ENCODE data around the gene PIGU. TPM values are rescaled to one million over a fixed set of nuclear protein-coding genes. Genes with fewer than 3 reads are reported as not detected.
A peak's percentile ranks its signal among the peaks of the same experiment; 100 is the strongest.

PIGU gene
- total and polyA plus RNA-seq, 2 donors (not counting 1 experiment from before 2014, with no cell fraction given): 6.4 to 42.6 TPM

DNA sequence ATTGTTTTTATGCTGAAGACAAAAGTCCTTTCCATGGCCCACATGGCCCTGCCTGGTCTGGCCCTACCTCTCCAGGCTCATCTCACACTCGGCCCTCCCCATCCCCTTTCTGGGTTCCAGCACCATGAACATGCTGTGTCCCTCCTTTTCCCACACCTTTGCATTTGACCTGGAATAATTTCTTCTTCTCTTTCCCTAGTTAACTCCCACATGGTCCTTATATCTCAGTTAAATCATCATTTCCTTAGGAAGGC is 38.9 kb downstream of the PIGU start:
- H3K27ac ChIP-seq (ENCODE audit: insufficient read depth, low read length): peak overlapping the region; percentile 31
- no peak overlapping the region for H3K4me2 ChIP-seq (ENCODE audit: extremely low read depth, insufficient read depth, low read length)
- H3K4me3 ChIP-seq (replicated peaks in 1 of 4; ENCODE audit: control extremely low read depth in 1 of 4, insufficient read depth in 1 of 4, low read depth in 3 of 4, low read length in 4 of 4): no peak overlapping the region
- no peak for TF ChIP-seq EZH2 (IDR thresholded peaks at IDR 0.05; ENCODE audit: low read length, missing control alignments)
- TF ChIP-seq, protein P1, sequence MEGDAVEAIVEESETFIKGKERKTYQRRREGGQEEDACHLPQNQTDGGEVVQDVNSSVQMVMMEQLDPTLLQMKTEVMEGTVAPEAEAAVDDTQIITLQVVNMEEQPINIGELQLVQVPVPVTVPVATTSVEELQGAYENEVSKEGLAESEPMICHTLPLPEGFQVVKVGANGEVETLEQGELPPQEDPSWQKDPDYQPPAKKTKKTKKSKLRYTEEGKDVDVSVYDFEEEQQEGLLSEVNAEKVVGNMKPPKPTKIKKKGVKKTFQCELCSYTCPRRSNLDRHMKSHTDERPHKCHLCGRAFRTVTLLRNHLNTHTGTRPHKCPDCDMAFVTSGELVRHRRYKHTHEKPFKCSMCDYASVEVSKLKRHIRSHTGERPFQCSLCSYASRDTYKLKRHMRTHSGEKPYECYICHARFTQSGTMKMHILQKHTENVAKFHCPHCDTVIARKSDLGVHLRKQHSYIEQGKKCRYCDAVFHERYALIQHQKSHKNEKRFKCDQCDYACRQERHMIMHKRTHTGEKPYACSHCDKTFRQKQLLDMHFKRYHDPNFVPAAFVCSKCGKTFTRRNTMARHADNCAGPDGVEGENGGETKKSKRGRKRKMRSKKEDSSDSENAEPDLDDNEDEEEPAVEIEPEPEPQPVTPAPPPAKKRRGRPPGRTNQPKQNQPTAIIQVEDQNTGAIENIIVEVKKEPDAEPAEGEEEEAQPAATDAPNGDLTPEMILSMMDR (conservative IDR thresholded peaks at IDR 0.05 in 1 of 2, IDR thresholded peaks at IDR 0.05 in 1 of 2; ENCODE audit: low read depth in 1 of 2, low read length in 2 of 2): no peak
- no peak for DNase-seq (ENCODE audit: low read depth in 2 of 2)
- no peaks in the 10 kb centered on the region for H3K27me3 ChIP-seq (ENCODE audit: control insufficient read depth, insufficient read depth, low read length)
- no peaks in the 10 kb centered on the region for H3K36me3 ChIP-seq (ENCODE audit: control insufficient read depth, insufficient read depth, low read length)
- H3K4me1 ChIP-seq (ENCODE audit: control insufficient read depth, extremely low read depth, insufficient read depth, low read length): peaks cover 4% of the 10 kb centered on the region
- H4K20me1 ChIP-seq (ENCODE audit: control insufficient read depth, extremely low read depth, insufficient read depth, low read length): no peaks in the 10 kb centered on the region
- no peak overlapping the region for H2AFZ ChIP-seq (ENCODE audit: low read length)
- H3K79me2 ChIP-seq (ENCODE audit: control insufficient read depth, insufficient read depth, low read length): no peaks in the 10 kb centered on the region
- H3K9ac ChIP-seq (ENCODE audit: insufficient read depth, low read length): no peak overlapping the region
- H3K9me3 ChIP-seq (ENCODE audit: control insufficient read depth, insufficient read depth, low read depth, low read length): no peaks in the 10 kb centered on the region

DNA sequence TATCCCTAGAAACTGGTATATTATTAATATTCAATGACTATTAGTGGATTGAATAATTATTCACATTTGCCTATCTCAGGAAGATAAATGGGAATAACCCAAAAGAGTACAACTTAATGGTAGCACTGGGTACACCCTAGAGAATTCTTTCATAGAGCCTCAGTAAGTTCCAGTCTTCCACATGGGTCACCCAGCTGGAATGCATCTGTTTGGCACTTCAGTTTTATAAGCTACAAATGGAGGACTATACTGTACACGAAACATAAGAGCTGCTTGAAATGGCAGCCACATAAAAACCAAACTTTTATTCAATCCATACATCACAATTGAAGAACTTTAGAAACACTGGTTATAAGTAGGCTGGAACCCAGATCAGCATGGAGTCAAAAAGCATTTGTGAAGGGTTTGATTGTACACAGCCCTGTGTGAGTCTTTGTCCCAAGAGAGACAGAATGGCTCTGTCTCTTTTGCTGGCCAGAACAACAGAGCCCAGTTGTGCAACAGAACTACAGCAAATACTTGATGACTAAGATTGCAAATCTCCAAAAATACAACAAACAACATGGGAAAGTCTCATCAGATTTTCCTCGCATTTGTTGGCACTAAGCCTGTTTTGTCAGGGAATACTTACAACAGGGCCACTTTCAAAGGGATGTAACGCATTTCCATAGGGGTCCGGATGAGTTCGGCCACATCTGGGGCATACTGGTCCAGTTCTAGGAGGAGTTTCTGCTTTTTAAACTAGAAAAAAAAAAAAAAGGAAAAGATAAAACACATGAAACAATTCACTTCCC is 39.5 kb downstream of the PIGU start:
- Histone ChIP-seq H3K4me1 (ENCODE audit: control insufficient read depth, extremely low read depth, insufficient read depth, low read length) (peaks cover 4% of the 10 kb centered on the region), H3K79me2 (ENCODE audit: control insufficient read depth, insufficient read depth, low read length) (no peaks in the 10 kb centered on the region), H3K4me3 (replicated peaks in 1 of 4; ENCODE audit: control extremely low read depth in 1 of 4, insufficient read depth in 1 of 4, low read depth in 3 of 4, low read length in 4 of 4) (no peak overlapping the region), H3K27me3 (ENCODE audit: control insufficient read depth, insufficient read depth, low read length) (no peaks in the 10 kb centered on the region), H3K9me3 (ENCODE audit: control insufficient read depth, insufficient read depth, low read depth, low read length) (no peaks in the 10 kb centered on the region), H4K20me1 (ENCODE audit: control insufficient read depth, extremely low read depth, insufficient read depth, low read length) (no peaks in the 10 kb centered on the region), H3K36me3 (ENCODE audit: control insufficient read depth, insufficient read depth, low read length) (no peaks in the 10 kb centered on the region), H3K9ac (ENCODE audit: insufficient read depth, low read length) (no peak overlapping the region), H2AFZ (ENCODE audit: low read length) (no peak overlapping the region), H3K27ac (ENCODE audit: insufficient read depth, low read length) (peak overlapping the region; percentile 31), H3K4me2 (ENCODE audit: extremely low read depth, insufficient read depth, low read length) (no peak overlapping the region)
- peak; percentile 23 to 82 for DNase-seq (ENCODE audit: low read depth in 2 of 2)
- TF ChIP-seq, protein P1 (conservative IDR thresholded peaks at IDR 0.05 in 1 of 2, IDR thresholded peaks at IDR 0.05 in 1 of 2; ENCODE audit: low read depth in 1 of 2, low read length in 2 of 2): no peak
- TF ChIP-seq EZH2 (IDR thresholded peaks at IDR 0.05; ENCODE audit: low read length, missing control alignments): no peak

DNA sequence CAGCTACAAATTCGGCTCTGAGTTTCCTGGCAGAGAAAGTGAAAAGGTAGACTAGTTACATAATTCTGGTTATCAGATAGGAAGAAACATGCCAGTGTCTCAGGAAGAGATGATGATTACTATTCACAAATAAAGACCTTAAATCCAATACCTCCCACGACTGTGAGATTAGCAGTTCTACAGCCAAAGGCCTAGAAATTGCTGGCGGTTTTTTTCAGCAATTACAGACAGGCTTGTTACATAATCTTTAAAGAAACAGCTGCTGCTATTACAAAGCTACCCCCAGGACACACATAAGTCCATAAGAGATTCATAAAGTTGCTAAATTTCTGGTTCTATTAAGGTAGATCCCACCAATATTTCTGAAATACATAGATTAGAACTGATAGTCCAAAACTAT is 40.2 kb downstream of the PIGU start:
- no peaks in the 10 kb centered on the region for H3K9me3 ChIP-seq (ENCODE audit: control insufficient read depth, insufficient read depth, low read depth, low read length)
- H3K27ac ChIP-seq (ENCODE audit: insufficient read depth, low read length): no peak overlapping the region
- H2AFZ ChIP-seq (ENCODE audit: low read length): no peak overlapping the region
- H3K79me2 ChIP-seq (ENCODE audit: control insufficient read depth, insufficient read depth, low read length): no peaks in the 10 kb centered on the region
- no peak overlapping the region for H3K4me2 ChIP-seq (ENCODE audit: extremely low read depth, insufficient read depth, low read length)
- no peak for DNase-seq (ENCODE audit: low read depth in 2 of 2)
- H3K36me3 ChIP-seq (ENCODE audit: control insufficient read depth, insufficient read depth, low read length): no peaks in the 10 kb centered on the region
- H3K27me3 ChIP-seq (ENCODE audit: control insufficient read depth, insufficient read depth, low read length): no peaks in the 10 kb centered on the region
- no peak overlapping the region for H3K9ac ChIP-seq (ENCODE audit: insufficient read depth, low read length)
- no peaks in the 10 kb centered on the region for H4K20me1 ChIP-seq (ENCODE audit: control insufficient read depth, extremely low read depth, insufficient read depth, low read length)
- peaks cover 4% of the 10 kb centered on the region for H3K4me1 ChIP-seq (ENCODE audit: control insufficient read depth, extremely low read depth, insufficient read depth, low read length)
- no peak overlapping the region for H3K4me3 ChIP-seq (replicated peaks in 1 of 4; ENCODE audit: control extremely low read depth in 1 of 4, insufficient read depth in 1 of 4, low read depth in 3 of 4, low read length in 4 of 4)
- no peak for TF ChIP-seq EZH2 (IDR thresholded peaks at IDR 0.05; ENCODE audit: low read length, missing control alignments)
- TF ChIP-seq, protein P1 (conservative IDR thresholded peaks at IDR 0.05 in 1 of 2, IDR thresholded peaks at IDR 0.05 in 1 of 2; ENCODE audit: low read depth in 1 of 2, low read length in 2 of 2): no peak
